ENCODE results near the gene DIAPH2. TPM values are rescaled to one million over a fixed set of nuclear protein-coding genes. Genes with fewer than 3 reads are reported as not detected.

DIAPH2 gene
- total and polyA plus RNA-seq, 2 donors (not counting 1 experiment from before 2014, with no cell fraction given): 4.2 to 32.4 TPM

GRCh38 chrX:97132664-97133415 is 448.2 kb downstream of the DIAPH2 start:
- H3K4me3 Mint-ChIP-seq: peak overlapping the region; percentile 13
- Histone ChIP-seq H3K4me2 (replicated peaks; ENCODE audit: low read depth, low read length, poor library complexity, severe bottlenecking) (no peak overlapping the region), H3K4me1 (ENCODE audit: control insufficient read depth in 2 of 2, insufficient read depth in 2 of 2, low read length in 2 of 2) (peaks cover 0 to 6% of the 10 kb centered on the region in 2 donors), H3K36me3 (replicated peaks in 1 of 2; ENCODE audit: control extremely low read depth in 1 of 2, control insufficient read depth in 1 of 2, extremely low read depth in 1 of 2, insufficient read depth in 2 of 2, low read length in 1 of 2) (no peaks in the 10 kb centered on the region), H4K20me1 (ENCODE audit: control insufficient read depth, insufficient read depth, low read length, poor library complexity, severe bottlenecking) (no peaks in the 10 kb centered on the region), H3K9ac (ENCODE audit: low read length) (no peak overlapping the region), H3K79me2 (ENCODE audit: control insufficient read depth, insufficient read depth, low read length) (no peaks in the 10 kb centered on the region), H3K27ac (ENCODE audit: low read length in 2 of 2) (no peak overlapping the region), H3K27me3 (replicated peaks in 1 of 4; ENCODE audit: control extremely low read depth in 1 of 4, control insufficient read depth in 3 of 4, insufficient read depth in 4 of 4, low read length in 3 of 4) (no peaks in the 10 kb centered on the region), H3K4me3 (ENCODE audit: control extremely low read depth in 1 of 5, extremely low read depth in 1 of 5, insufficient read depth in 1 of 5, low read depth in 2 of 5, low read length in 4 of 5) (no peak overlapping the region), H3K9me3 (ENCODE audit: control extremely low read depth in 1 of 3, control insufficient read depth in 2 of 3, insufficient read depth in 1 of 3, low read length in 2 of 3) (no peaks in the 10 kb centered on the region), H2AFZ (ENCODE audit: insufficient read depth, low read depth, low read length, poor library complexity, severe bottlenecking) (no peak overlapping the region)
- ChIA-PET CTCF (no interaction called here), POLR2A (no interaction called here)
- ATAC-seq (ENCODE audit: low read depth): no peak
- H3K4me1 Mint-ChIP-seq: peaks cover 14% of the 10 kb centered on the region
- intact Hi-C loops (cut with micrococcal nuclease): no loop called here
- no peak overlapping the region for H3K27ac Mint-ChIP-seq
- no peaks in the 10 kb centered on the region for H3K27me3 Mint-ChIP-seq
- H3K9me3 Mint-ChIP-seq (ENCODE audit: insufficient read depth): no peaks in the 10 kb centered on the region
- TF ChIP-seq EZH2 (IDR thresholded peaks at IDR 0.05; ENCODE audit: borderline replicate concordance, insufficient read depth, low read depth, low read length, poor library complexity, severe bottlenecking) (no peak), CTCF (IDR thresholded peaks at IDR 0.05) (no peak)
- WGBS (ENCODE audit: insufficient coverage): 80% methylated on average over 1 of the region's 6 CpGs
- no peak for DNase-seq

GRCh38 chrX:97145934-97146333 is 461.3 kb downstream of the DIAPH2 start:
- no peak for ATAC-seq (ENCODE audit: low read depth)
- no peak for TF ChIP-seq EZH2 (IDR thresholded peaks at IDR 0.05; ENCODE audit: borderline replicate concordance, insufficient read depth, low read depth, low read length, poor library complexity, severe bottlenecking)
- no peak for TF ChIP-seq CTCF (IDR thresholded peaks at IDR 0.05)
- POLR2A ChIA-PET: interaction anchor here (0.6 kb wide), 1 partner anchor 18 kb away, joined by 4 read pairs; no protein-coding TSS in a partner anchor
- intact Hi-C loops (cut with micrococcal nuclease): loop anchor here (10.0 kb wide), 1 partner anchor 539 kb away; no protein-coding TSS in a partner anchor
- DNase-seq: no peak
- WGBS (ENCODE audit: insufficient coverage): no CpG with 5 or more reads among the region's 1 CpG
- Mint-ChIP-seq H3K27ac (no peak overlapping the region), H3K4me3 (no peak overlapping the region), H3K27me3 (no peaks in the 10 kb centered on the region), H3K9me3 (ENCODE audit: insufficient read depth) (no peaks in the 10 kb centered on the region), H3K4me1 (peaks cover 4% of the 10 kb centered on the region)
- Histone ChIP-seq H3K9ac (ENCODE audit: low read length) (no peak overlapping the region), H3K27ac (ENCODE audit: low read length in 2 of 2) (no peak overlapping the region), H4K20me1 (ENCODE audit: control insufficient read depth, insufficient read depth, low read length, poor library complexity, severe bottlenecking) (no peaks in the 10 kb centered on the region), H3K4me1 (ENCODE audit: control insufficient read depth in 2 of 2, insufficient read depth in 2 of 2, low read length in 2 of 2) (no peaks in the 10 kb centered on the region), H3K27me3 (replicated peaks in 1 of 4; ENCODE audit: control extremely low read depth in 1 of 4, control insufficient read depth in 3 of 4, insufficient read depth in 4 of 4, low read length in 3 of 4) (no peaks in the 10 kb centered on the region), H3K9me3 (ENCODE audit: control extremely low read depth in 1 of 3, control insufficient read depth in 2 of 3, insufficient read depth in 1 of 3, low read length in 2 of 3) (no peaks in the 10 kb centered on the region), H2AFZ (ENCODE audit: insufficient read depth, low read depth, low read length, poor library complexity, severe bottlenecking) (no peak overlapping the region), H3K79me2 (ENCODE audit: control insufficient read depth, insufficient read depth, low read length) (no peaks in the 10 kb centered on the region), H3K36me3 (replicated peaks in 1 of 2; ENCODE audit: control extremely low read depth in 1 of 2, control insufficient read depth in 1 of 2, extremely low read depth in 1 of 2, insufficient read depth in 2 of 2, low read length in 1 of 2) (no peaks in the 10 kb centered on the region), H3K4me2 (replicated peaks; ENCODE audit: low read depth, low read length, poor library complexity, severe bottlenecking) (no peak overlapping the region), H3K4me3 (ENCODE audit: control extremely low read depth in 1 of 5, extremely low read depth in 1 of 5, insufficient read depth in 1 of 5, low read depth in 2 of 5, low read length in 4 of 5) (no peak overlapping the region)
- CTCF ChIA-PET: no interaction called here

Measured in B cell (primary cell).